ENCODE results near the gene LPP. TPM values are rescaled to one million over a fixed set of nuclear protein-coding genes. Genes with fewer than 3 reads are reported as not detected.
A peak's percentile ranks its signal among the peaks of the same experiment; 100 is the strongest.

The LPP gene
- total RNA-seq, 1 donor from 2014 or later, result 62.1 TPM

GRCh38 chr3:188253123-188253793, 99.3 kb downstream of the LPP start:
- no peak for DNase-seq

- DNase-seq, result no peak
These were observed 100.0 kb downstream of the LPP start for GRCh38 chr3:188253800-188254452.

GRCh38 chr3:188254520-188255070, 100.6 kb downstream of the LPP start:
- no peak for DNase-seq

GRCh38 chr3:188255190-188255589, 101.2 kb downstream of the LPP start:
- no peak for DNase-seq

- no peak for DNase-seq
These were observed 102.8 kb downstream of the LPP start for GRCh38 chr3:188256758-188257157.

- no peak for DNase-seq
These were observed 103.5 kb downstream of the LPP start for GRCh38 chr3:188257384-188258026.

- no peak for DNase-seq
These were observed 105.2 kb downstream of the LPP start for GRCh38 chr3:188259191-188259590.

- DNase-seq, result no peak
These were observed 105.6 kb downstream of the LPP start for GRCh38 chr3:188259596-188259995.

GRCh38 chr3:188261011-188261410, 107.1 kb downstream of the LPP start:
- no peak for DNase-seq

- no peak for DNase-seq
These were observed 108.5 kb downstream of the LPP start for GRCh38 chr3:188262488-188262887.

GRCh38 chr3:188262913-188263683, 109.1 kb downstream of the LPP start:
- peak; percentile 51 for DNase-seq

GRCh38 chr3:188264226-188265207, 110.6 kb downstream of the LPP start:
- peak; percentile 20 for DNase-seq

- DNase-seq, result peak; percentile 77
These were observed 112.8 kb downstream of the LPP start for GRCh38 chr3:188266562-188267274.

- DNase-seq, result no peak
These were observed 113.9 kb downstream of the LPP start for GRCh38 chr3:188267790-188268335.

- DNase-seq, result no peak
These were observed 114.4 kb downstream of the LPP start for GRCh38 chr3:188268336-188268735.

- DNase-seq, result no peak
These were observed 115.1 kb downstream of the LPP start for GRCh38 chr3:188269040-188269439.

- DNase-seq, result peak; percentile 46
These were observed 116.5 kb downstream of the LPP start for GRCh38 chr3:188270423-188270972.

GRCh38 chr3:188271226-188271914, 117.4 kb downstream of the LPP start:
- no peak for DNase-seq
